SHP77 (cell line): ENCODE data around the gene HSPB7.
"Not testable (repeated sequence)": the region's sequence is repeated elsewhere in the genome, so short reads cannot be mapped to it uniquely, and the experiment has no call there.

Source experiments
- DNase-seq, 2 experiments: peaks; one replicate each; lab custom pipeline; 2025; lab: John Stamatoyannopoulos, UW

The HSPB7 gene

DNA sequence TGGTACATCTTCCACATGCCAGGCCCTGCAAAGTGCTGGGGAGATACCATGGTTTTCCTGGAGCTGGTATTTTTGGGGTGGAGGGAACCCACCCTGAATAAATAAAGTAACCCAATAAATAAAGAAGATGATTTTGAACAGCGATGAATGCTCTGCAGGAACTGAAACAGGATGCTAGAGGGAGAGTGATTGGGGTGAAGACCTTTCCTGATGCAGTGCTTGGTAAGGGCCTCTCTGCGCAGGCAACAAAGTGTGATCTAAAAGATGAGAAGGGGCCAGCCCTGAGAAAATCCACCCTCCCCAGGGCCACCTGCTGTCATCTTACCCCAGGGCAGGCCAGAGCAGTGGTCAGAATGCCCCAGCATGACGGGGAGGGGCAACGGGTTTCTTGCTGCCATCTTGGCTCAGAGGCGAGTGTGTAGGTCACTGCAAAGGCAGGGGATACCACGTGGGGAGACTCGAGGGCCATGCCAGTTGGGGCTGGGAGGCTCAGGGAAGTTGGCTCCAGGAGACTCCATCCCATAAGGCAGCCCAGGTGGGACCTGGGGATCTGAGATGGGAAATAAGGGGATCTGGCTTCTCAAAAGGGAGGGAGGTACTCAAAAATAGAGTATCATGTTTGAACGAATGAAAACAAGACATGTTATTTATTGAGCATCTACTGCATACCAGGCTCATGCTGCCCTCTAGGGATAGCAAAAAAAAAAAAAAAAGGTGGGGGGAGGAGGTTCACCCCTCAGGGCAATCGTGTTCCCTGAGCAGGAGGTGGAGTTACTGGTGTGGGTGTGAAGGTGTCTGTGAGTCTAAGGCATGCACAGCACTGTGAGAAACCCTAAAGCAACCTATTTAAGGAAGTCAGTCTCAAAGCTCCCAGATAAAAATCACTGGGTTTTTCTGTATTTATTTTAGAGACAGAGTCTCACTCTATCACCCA is 11.0 kb downstream of the HSPB7 start:
- DNase-seq = no peak

DNA sequence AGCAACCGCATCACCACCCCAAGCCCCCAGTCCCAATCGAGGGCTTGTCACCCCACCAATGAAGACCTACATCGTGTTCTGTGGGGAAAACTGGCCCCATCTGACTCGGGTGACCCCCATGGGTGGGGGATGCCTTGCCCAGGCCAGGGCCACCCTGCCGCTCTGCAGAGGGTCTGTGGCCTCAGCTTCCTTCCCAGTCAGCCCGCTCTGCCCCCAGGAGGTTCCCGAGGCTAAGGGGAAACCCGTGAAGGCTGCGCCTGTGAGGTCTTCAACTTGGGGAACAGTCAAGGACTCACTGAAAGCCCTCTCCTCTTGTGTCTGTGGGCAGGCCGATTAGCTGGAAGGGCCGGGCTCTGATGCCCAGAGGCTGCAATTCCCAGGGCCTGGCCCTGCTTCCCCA is 11.8 kb downstream of the HSPB7 start:
- no peak for DNase-seq

DNA sequence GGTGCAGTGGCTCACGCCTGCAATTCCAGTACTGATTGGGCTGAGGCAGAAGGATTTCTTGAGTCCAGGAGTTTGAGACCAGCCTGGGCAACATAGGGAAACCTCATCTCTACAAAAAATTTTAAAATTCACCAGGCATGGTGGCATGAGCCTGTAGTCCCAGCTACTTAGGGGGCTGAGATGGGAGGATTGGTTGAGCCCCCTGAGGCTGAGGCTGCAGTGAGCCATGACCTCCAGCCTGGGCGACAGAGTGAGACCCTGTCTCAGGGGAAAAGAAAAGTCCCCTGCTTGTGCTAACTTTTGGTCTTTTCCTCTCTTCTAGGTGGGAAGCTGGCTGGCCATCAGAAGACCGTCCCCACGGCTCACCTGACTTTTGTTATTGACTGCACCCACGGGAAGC is 12.2 kb downstream of the HSPB7 start:
- no peak for DNase-seq

DNA sequence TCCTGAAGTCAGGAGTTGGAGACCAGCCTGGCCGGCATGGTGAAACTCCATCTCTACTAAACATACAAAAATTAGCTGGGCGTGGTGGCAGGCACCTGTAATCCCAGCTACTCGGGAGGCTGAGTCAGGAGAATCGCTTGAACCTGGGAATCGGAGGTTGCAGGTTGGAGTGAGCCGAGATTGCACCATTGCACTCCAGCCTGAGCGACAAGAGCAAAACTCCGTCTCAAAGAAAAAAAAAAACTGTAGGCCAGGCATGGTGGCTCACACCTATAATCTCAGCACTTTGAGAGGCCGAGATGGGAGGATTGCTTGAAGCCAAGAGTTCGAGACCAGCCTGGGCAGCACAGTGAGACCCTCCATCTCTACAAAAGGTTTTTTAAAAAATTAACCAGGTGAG is 16.6 kb downstream of the HSPB7 start:
- DNase-seq = not testable (repeated sequence)

DNA sequence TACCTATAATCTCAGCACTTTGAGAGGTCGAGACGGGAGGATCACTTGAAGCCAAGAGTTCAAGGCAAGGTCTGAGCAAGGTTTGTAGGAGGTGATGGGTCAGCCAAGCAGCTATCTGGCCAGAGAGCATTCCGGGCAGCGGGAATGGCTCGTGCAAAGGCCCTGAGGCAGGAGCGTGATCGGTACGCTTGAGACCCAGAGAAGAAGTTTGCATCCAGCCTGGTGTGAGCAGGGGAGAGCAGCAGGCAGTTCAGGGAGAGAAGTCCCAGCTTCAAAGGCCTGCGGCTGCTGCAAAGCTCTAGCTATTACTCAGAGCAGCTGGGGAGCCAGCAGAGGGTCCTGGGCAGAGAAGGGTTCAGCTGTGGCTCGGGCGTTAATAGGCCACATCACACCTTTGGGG is 18.9 kb downstream of the HSPB7 start:
- DNase-seq = no peak

DNA sequence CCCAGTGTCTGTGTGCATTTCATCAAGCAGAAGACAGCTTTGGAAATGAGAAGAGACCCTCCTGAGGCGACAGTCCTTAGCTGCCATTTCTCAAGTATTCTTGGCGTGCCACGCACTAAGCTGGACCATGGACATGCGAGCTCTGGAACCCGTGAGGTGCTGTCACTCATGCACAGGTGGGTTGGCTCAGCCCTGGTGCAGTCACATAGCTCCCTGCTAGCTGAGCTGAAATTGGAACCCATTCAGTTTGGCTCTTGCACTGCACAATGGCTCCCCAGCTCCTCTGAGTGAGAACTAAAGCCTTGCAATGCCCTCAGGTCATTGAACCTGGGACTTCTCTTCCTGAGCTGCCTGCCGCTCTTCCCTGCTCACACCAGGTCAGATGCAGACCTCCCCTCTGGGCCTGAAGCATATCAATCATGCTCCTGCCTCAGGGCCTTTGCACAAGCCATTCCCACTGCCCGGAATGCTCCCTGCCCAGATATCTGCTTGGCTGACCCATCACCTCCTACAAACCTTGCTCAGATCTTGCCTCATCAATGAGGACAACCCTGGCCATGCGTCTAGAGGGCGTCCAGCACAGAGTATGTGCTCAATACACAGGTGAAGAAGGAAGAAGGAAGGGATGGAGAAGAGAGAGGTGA is 20.1 kb downstream of the HSPB7 start:
- DNase-seq = no peak

DNA sequence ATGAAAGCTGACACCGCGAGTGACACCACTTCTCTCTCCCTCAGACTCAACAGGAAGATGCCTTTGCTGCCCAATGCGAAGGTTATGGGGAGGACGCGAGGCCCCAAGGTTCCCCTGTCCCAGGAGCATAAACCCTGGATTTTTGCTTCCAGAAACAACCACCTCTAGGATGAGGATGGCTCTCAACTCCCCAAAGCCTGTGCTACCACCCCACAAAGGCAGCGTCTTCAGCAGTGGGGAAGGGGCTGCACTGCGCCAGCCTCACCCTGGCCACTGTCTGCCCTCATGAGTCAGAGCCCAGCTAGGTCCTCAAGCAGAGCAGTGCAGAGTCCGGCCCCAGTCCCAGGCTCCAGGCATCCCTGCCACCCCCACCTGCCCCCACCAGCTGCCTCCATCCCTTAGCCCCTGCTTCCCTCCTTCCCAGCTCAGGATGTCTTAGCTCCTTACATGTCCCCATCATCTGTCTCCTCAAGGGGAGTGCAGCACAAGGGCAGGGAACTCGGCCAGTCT is 20.7 kb downstream of the HSPB7 start:
- DNase-seq = no peak

DNA sequence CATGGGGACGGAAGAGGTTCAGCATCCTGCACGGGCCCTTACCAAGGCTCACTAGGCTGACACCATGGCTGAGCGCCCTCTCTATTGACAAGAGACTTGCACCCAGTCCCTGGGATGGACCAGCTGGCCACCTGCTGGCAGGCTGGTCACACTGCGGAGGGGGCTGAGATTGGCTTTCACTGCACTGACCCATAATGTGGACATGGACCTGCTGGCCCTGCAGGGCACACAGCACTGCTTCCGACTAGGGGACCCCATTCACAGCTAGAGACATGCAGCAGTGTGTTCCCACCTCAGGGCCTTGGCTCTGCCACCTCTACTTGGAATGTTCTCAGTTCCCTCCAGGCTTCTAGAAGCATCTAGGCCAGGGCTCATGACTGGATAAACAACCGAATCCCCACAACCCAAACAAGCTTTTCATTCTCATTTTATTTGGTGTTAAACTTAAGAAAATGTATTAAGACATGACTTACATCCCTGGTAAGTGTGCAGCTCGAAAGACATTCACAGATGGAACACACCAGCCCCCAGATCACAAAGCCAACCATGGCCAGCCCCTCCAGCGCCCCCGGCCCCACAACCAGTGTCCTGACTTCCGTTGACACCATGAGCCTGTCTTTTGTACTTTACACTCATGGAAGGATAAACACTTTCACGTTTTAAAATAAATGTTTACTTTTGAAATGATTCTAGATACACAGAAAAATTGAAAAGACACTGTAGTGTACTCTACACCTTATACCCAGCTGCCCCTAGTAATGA is 23.1 kb downstream of the HSPB7 start:
- DNase-seq = peak; percentile 16 to 69

DNA sequence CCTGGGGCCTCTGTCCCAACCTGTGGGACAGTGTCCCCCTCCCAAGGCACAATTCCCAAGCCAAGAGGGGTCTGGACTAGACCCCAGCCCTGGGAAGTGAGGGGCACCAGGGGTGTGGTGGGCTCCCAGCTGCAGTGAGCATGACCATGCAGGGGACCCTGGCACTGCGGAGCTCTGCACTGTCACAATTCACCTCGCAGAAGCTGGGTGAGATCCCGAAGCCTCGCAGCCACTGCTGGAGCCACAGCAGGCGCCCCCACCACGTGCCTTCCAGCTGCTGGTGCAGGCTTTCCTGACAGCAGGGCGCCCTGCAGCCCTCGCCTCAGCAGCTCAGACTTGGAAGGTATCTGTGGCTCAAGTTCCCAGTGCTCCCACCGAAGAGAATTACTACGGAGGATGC is 23.8 kb downstream of the HSPB7 start:
- no peak for DNase-seq

DNA sequence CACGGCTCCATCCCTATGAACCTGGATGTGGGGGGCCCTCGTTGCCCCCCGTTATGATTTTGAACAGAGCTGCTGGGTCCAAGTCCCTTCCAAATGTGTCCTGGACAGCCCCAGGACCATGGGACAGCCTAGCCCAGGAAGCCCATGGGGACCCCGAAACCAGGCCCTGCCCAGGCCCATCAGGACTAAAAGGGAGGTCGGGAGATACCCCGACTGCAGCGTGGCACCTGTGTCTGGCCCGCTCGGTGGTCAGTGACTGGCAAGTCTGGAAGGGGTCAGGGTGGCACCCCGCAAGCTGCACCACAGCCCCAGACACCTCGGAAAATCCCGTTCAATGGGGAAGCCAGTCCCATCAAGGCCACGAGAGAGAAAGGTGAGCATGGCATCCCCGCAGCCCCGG is 24.2 kb downstream of the HSPB7 start:
- DNase-seq = no peak

DNA sequence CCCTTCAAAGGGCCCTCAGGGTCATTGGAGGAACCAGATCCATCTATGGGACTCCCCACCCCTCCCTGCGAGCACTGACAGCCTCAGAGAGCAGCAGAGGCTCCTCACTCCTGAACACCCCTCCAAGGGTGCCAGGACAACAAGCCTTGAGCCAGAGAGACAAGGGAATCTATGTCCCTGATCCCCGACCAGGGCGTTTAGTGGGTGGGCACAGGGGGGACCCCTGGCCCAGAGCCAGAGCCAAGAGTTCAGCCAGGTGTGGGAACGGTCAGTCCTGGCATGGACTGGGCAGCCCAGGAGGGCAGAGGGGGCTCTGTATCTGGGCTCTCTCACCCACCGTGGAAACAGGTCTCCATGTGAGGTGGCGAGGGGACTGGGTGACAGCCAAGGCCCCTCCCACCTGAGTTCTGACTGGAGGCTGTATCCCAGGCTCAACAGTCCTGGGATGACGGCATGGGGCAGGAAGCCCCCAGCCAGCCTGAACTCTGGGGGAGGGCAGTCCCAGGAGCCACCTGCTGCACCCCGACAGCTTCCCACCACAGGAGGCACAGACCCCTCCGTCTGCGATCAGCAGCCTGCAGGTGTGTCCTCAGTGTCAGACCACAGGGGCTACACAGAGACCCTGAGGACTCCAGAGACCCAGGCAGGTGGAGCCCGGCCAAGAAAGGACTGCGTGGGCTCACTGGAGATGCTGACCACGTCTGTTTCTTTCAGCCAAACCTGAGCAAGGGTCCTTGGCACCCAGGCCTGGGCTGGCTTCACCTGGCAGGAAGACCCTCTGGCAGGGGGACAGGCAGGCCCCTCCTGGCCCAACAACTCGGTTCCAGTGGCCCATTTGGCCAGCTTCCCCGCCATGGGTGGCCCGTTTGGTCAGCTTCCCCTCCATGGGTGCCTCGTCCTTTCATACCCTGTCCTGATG is 25.0 kb downstream of the HSPB7 start:
- no peak for DNase-seq

DNA sequence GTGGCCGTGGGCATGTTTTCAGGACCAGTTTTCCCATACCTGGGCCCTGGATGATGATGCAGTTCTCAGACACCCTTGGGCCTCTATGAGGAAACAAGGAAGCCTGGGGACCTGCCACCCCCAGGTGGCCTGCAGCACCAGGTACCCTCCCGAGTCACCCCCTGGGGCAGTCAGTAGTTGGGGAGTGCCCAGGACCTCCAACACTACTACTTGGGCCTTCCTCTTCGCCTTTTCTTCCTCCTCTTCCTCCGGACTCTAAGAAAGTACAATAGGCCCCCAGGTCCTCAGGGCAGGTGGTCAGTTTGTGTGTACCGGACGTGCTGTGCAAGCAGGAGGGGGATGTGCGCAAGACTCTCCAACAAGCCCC is 25.7 kb downstream of the HSPB7 start:
- DNase-seq = no peak

DNA sequence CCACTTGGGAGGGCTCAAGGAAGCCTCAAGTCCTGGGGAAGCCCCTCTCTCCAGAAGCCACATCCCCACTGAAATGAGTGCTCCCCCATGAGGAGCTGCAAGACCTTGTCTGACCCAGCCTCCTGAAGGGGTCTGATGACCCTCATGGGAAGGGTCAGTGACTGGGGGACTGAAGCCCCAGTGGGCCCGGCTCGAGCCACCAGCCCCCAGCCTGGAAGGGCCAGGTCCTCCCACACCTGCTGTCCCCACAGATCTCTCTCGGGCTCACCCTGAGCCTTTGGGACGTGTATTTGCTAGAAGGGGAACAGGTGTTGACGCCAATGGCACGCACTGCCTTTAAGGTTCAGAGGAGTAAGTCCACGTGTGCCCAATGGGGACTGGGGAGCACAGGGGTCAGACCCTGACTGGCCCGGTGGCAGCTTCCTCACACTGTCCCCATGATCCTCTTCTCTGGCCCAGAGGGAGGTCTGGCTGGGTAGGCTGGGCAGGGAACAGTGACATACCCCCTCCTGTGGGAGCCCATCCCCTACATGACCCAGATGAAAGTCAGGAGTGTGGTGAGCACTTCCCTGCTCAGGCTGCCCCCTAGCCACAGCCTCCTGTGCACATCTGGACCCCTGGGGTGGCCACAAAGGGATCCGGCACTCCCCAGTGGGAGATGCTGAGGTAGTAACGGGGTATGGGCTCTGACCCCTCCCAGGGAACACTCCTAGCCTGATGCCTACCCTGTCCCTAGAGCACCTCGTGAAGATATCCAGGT is 26.2 kb downstream of the HSPB7 start:
- no peak for DNase-seq

DNA sequence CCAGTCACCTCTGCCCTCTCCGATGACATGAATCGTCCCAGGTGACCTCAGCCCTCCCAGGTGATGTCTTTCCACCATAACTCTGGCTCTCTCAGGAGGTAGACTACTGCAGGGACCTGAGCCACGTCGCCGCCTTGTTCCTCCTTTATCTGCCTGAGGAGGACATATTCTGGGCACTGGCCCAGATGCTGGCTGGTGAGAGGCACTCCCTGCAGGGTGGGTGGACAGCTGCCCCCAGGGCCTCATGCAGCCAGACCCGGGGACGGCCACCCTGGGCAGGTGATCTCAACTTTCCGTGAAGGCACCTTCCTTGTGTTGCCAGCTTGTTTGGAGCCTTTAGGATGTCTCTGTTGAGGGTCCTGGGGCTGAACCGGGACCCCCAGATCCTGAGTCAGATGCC is 28.1 kb downstream of the HSPB7 start:
- no peak for DNase-seq

DNA sequence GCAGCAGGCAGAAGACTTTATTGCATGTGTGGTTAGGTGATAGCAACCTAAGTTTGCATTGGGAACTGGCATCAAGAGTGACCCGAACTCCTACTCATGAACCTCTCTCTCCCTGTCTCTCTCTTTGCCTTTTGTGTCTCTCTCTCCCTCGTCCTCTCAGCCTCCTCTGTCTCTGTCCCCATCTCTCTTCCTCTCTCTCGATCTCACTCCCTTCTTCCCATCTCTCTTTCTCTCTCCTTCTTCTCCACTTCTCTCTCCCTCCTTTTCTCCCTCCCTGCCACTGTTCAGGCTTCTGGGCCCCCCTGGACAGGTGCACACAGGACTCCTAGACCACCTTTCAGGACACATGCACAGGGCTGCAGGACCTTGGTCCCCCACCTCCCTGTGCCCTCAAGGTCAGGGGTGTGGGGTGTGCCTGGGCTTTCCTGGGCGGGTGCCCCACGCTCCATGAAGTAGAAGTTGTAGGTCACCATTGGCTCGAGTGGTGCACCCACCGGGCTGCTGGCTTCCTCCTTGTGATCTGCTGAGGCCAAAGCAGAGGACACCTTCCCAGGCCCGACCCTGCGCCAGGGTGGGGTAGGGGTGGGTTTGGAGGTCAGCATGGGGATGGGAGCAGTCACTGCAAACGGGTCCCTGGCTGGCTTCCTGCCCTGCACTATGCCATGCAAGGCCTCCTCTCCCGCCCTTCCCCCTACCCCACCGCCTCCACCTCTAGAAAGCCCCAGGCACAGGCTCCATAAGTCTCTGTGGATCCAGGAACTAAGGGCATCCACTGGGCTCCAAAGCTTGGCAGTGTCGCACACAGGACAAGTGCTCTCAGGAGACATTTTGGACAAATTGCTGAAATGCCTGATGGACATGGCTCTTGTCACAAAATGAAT is 28.7 kb downstream of the HSPB7 start:
- no peak for DNase-seq

DNA sequence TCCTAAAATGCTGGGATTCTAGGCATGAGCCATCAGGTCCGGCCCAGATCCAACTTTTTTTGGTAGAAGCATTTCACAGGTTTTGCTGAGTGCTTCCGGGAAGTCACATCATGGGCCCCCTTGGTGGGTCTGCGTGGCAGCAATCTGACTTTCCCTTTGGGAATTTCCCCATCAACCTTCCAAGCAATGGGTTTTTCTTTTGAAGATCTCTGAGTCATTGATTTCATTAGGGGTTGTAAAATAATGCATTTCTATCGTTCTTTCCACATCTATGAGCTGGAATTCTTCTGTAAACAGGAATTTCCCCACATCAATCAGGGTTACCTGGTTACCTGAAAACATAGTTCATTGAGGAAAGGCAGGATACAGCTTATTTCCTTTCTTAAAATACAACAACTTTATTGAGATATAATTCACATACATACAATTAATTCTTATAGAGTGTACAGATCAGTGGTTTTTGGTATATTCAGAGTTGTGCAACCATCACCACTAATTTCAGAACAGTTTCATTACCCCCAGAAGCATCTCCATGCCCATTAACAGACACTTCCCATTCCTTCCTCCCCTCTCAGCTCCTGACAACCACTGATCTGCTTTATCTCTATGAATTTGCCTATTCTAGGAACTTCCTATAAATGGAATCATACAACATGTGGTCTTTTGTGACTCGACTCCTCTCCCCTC is 32.1 kb downstream of the HSPB7 start:
- DNase-seq = no peak

DNA sequence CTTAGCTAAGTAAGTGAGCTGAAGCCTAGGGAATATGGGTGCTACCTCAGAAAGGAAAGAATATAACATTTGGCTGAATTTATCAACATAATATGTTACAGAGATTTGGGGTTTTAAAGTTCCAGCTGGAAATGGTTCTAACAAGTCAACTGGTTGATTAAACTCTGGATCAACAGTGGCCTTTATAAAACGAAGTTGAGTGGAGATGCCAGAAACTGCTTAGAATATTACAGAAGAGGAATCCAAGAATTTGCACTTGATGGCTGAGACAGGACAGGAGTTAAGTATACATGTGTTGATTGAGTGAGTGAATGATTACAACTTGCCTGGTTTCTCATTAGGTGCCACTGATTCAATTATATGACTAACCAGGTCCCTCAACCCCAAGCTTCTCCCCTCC is 34.6 kb downstream of the HSPB7 start:
- DNase-seq = no peak

DNA sequence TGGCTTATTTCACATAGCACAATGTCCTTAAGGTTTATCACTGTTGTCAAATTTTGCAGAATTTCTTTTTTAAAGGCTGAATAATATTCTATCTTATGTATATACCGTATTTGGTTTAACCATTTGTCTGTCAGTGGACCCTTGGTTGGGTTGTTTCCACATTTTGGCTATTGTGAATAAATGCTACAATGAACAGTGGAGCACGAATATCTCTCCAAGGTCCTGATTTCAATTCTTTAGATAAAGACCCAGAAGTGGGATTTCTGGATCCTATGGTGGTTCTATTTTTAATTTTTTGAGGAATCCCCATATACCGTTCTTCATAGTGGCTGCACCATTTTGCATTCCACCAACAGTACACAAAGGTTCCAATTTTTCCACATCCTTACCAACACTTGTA is 36.2 kb downstream of the HSPB7 start:
- no peak for DNase-seq

DNA sequence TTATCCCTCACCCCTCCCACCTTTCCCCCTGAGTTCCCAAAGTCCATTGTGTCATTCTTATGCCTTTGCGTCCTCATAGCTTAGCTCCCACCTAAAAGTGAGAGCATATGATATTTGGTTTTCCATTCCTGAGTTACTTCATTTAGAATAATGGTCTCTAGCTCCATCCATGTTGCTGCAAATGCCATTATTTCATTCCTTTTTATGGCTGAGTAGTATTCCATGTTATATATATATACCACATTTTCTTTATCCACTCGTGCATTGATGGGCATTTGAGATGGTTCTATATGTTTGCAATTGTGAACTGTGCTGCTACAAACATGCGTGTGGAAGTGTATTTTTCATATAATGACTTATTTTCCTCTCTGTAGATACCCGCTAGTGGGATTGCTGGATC is 39.9 kb downstream of the HSPB7 start:
- not testable (repeated sequence) for DNase-seq
